Measurements from ENCODE around the gene RUVBL1. TPM values are rescaled to one million over a fixed set of nuclear protein-coding genes. Genes with fewer than 3 reads are reported as not detected.

The RUVBL1 gene
- total and polyA plus RNA-seq, 10 of the 15 experiments (the other 5 are each of a cell fraction or from before 2014, with no cell fraction given), result 15.2 to 142 (median 84.2) TPM

GRCh38 chr3:128167973-128168674 lies 44.5 kb upstream of the RUVBL1 start:
- no peak overlapping the region for H3K4me3 ChIP-seq
- DNase-seq (ENCODE audit: low read depth, low spot score) (no peak), FAIRE-seq (no peak), ATAC-seq (no peak)
- intact Hi-C loops (cut with micrococcal nuclease; ENCODE audit: unreplicated experiment), result no loop called here
- WGBS (ENCODE audit: insufficient coverage, insufficient replicate concordance, low lambda C conversion rate, missing lambda C conversion rate), result 87% methylated on average over 5 of the region's 5 CpGs
- H3K27ac ChIP-seq (ENCODE audit: control insufficient read depth, insufficient read depth), result no peak overlapping the region
- H3K79me2 ChIP-seq (ENCODE audit: control insufficient read depth, insufficient read depth, low read length), result no peaks in the 10 kb centered on the region
- H2AFZ ChIP-seq (ENCODE audit: control insufficient read depth, low read depth, low read length), result no peak overlapping the region
- no peaks in the 10 kb centered on the region; a peak in 1 of 4 replicates for H3K36me3 ChIP-seq (ENCODE audit: control insufficient read depth in 2 of 2, insufficient read depth in 2 of 2, low read length in 1 of 2)
- H3K9ac ChIP-seq (ENCODE audit: control insufficient read depth, insufficient read depth, low read length), result no peak overlapping the region
- H4K20me1 ChIP-seq (ENCODE audit: control insufficient read depth, insufficient read depth), result no peaks in the 10 kb centered on the region
- RAD21 ChIA-PET (ENCODE audit: unreplicated experiment), result no interaction called here
- POLR2A ChIA-PET, result no interaction called here
- SMC1A ChIA-PET (ENCODE audit: uncharacterized antibody, unreplicated experiment), result interaction anchor here (1.3 kb wide), 1 partner anchor 23 kb away, joined by 3 read pairs; no protein-coding TSS in a partner anchor
- H3K9me3 ChIP-seq (replicated peaks; ENCODE audit: control insufficient read depth, insufficient read depth, low read length), result no peaks in the 10 kb centered on the region
- CTCF ChIA-PET, result interaction anchor here (0.5 to 1.0 kb wide), 2 partner anchors 41 to 66 kb away, joined by 3 read pairs; no protein-coding TSS in a partner anchor
- TF ChIP-seq RELA (IDR thresholded peaks at IDR 0.05; ENCODE audit: borderline replicate concordance, partially characterized antibody) (no peak), HDAC6 (IDR thresholded peaks at IDR 0.05; ENCODE audit: unreplicated experiment) (no peak), SMARCA5 (IDR thresholded peaks at IDR 0.05) (no peak), PRDM15 (CRISPR knock-in tag; IDR thresholded peaks at IDR 0.05) (no peak), TCF3 (IDR thresholded peaks at IDR 0.05; ENCODE audit: borderline replicate concordance, insufficient read depth, low read depth, low read length) (no peak), PAX8 (IDR thresholded peaks at IDR 0.05) (no peak)
- H3K4me2 ChIP-seq (ENCODE audit: control insufficient read depth, insufficient read depth), result no peak overlapping the region
- H3K27me3 ChIP-seq (replicated peaks in 1 of 2; ENCODE audit: control insufficient read depth in 2 of 2, insufficient read depth in 2 of 2, low read length in 1 of 2), result no peaks in the 10 kb centered on the region
- no TSS peak for BruUV-seq (replicated peaks)
- in situ Hi-C loops (cut with MboI), result no loop called here
- H3K4me1 ChIP-seq (ENCODE audit: control insufficient read depth, insufficient read depth, low read length), result no peaks in the 10 kb centered on the region
